ENCODE results near the gene KRT7.

Gene KRT7

DNA sequence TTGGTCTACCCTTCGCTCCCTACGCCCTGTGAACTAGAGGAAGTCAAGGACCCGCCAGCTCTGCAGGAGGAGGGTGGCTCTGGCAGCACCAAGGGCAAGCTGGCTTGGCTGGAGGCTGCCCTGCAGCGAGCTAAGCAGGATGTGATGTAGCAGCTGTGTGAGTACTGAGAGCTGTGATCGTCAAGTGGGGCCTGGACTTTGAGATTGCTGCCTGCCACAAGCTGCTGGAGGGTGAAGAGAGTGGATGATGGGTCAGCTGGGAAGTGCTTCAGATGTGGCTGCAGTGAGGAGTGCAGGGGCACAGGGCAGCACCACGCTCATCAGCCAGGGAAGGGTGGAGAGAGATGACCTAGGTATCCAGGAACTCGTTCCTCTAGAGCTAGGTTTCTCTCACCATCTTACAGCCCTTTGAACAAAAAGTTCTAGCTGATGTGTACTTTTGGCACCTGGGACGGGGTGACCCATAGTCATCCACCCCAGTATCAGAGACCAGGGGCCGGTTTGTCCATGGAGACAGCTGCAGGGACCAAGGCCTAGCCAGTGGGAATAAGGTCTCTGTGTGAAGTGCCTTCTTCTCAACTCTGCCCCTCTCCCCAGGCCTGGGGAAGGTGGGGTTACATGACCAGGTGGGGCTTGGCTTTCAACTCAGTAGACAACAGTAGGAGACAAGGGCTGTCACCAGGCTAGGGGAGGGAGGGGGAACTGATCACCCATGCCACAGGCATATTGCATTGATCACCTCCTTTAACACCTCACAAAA is 44.6 kb downstream of the KRT7 start:
- no peak for TF ChIP-seq CTCF (conservative IDR thresholded peaks at IDR 0.05)
- peak overlapping the region; percentile 68 for H3K27ac ChIP-seq

DNA sequence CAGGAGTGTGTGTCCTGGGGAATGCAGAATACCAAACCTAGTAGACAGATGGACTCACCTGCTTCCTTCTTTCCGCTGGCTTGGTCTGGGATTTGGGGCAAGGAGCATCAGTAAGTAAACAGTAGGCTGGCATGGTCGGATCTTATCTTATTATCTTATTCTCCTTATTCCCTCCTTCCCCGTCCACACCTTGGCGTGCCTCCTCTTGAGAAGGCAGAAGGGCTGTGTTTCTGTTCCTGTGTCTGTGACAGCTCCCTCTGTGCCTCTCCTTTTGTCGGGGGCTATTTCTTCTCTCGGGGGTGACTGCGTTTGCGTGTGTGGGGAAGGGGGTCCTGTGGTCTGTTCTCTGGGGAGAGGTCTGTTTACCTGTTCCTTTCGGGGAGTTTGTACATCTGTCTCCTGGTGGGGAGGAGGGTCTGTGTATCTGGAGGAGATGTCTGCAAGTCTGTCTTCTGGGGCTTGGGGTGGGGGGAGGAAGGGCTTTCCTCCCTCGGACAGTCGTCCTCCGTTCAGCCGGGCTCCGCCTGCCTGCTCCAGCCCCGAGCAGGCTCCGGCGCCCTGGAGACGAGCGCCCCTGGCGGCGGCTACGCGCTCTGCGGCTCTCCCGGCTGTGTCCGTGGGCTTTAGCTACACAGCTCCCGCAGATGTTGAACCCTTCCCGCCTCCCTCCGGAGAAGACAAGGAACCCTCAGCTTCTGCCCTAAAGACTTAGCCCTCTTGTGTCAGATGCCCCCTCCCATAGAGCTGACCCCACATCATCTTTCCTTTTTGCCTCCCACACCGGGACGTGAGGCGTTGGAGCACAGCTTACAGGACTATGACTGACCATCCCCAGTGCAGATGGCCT is 45.8 kb downstream of the KRT7 start:
- H3K27ac ChIP-seq, result peak overlapping the region; percentile 68
- TF ChIP-seq CTCF (conservative IDR thresholded peaks at IDR 0.05), result peak; percentile 99

DNA sequence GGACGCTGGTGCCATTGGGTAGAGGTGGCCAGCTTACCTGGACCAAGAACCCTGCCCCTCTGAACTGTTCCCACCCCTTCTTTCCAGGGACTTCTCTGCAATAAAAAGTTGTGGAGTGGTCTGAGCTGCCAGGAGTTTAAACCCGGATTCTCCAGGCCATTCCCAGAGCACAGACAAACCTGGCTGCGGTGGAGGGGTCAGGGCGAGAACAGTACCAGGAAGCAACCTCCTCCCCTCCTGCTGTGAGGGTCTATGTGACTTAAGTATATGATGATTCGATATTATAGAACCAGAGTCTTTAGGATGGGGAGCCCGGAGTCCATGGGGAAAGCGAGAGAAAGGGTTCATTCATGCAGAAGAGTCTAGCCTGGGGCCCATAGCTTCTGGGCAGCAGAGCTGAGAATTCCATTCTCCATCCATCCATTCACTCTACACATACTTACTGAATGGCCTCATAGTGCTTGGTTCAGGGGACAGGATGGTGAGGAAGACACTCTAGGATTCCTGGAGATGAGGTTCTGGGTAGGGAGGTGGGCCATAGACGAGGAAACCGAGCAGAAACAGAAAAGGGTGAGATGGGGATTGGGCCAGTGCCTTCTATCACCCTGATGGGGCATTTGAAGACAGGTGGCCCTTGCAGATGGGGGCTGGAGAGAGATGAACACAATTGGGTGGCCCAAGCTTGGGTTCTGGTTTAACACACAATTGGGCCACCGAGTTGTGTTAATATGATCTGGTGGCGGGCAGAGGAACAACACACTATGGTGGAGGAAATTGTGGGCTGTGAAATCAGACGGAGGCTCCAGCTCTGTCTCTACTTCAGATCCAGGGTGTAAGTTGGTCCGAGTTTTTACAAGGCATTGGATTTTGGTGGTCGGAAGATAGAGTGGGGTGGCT is 46.6 kb downstream of the KRT7 start:
- TF ChIP-seq CTCF (conservative IDR thresholded peaks at IDR 0.05), result no peak
- H3K27ac ChIP-seq, result peak overlapping the region; percentile 68

GRCh38 chr12:52280319-52280795 is 47.3 kb downstream of the KRT7 start:
- H3K27ac ChIP-seq, result peak overlapping the region; percentile 49
- no peak for TF ChIP-seq CTCF (conservative IDR thresholded peaks at IDR 0.05)

DNA sequence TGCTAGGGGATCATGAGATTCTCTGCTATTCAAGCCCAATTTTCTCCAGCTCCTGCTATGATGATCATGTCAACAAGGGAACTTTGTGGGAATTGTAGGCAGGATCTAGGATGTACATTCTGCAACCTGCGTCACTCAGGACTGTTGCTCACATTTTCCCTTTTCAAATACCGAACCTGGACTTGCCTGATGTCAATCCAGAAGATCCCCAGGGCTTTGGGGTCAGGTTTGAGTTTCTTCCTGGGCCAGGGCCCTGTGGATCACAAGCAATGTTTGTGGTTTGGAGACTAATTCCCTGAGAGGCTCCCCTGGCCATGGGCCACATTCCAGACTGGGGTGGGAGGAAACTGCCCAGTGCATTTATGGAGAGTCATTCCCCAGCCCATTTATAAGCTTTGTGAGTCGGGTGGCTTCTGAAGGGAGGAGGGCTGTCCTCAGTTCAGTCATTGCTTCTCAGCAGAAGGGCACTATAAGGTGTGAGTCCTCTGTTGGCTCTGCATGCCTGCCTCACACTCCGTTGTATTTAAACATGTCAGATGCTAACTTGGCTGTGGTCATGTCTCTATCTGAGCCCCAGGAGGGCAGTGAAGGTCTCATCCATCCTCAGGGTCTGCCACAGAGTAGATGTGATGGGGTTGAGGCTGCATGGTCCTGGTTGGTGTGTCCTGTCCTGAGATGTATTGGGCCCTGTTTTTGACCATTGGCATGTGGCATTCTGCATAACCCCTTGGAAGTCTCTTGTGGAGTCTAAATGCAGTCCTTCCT is 47.9 kb downstream of the KRT7 start:
- peak overlapping the region; percentile 49 for H3K27ac ChIP-seq
- no peak for TF ChIP-seq CTCF (conservative IDR thresholded peaks at IDR 0.05)

GRCh38 chr12:52284562-52285171 is 51.6 kb downstream of the KRT7 start:
- H3K27ac ChIP-seq, result no peak overlapping the region

More at GRCh38 chr12:52284562-52285171, 51.6 kb downstream of the KRT7 start:
- no peak for TF ChIP-seq CTCF (conservative IDR thresholded peaks at IDR 0.05)

All from VCaP (cell line).